H9 (cell line): ENCODE results near the gene DNMT3B. TPM values are rescaled to one million over a fixed set of nuclear protein-coding genes. Genes with fewer than 3 reads are reported as not detected.
A peak's percentile ranks its signal among the peaks of the same experiment; 100 is the strongest.

ENCODE experiments used
- DNase-seq: peaks from one replicate; pipeline ENCODE4 v3.0.0-alpha.2; 2017
- H2AFZ ChIP-seq: one replicate; pipeline ENCODE4 v1.6.1; 2013; ENCODE audit warnings: mild to moderate bottlenecking, low read length, control low read depth, moderate library complexity
- H2AK5ac ChIP-seq: 2 replicates; pipeline ENCODE4 v1.6.1; 2013; ENCODE audit warnings: low read length, control low read depth, mixed read lengths; ENCODE audit not compliant: insufficient read length
- H2BK120ac ChIP-seq: one replicate; pipeline ENCODE4 v1.6.1; 2013; ENCODE audit warnings: low read depth, mild to moderate bottlenecking, low read length, control low read depth, inconsistent platforms; ENCODE audit not compliant: poor library complexity, severe bottlenecking
- H2BK12ac ChIP-seq: 2 replicates; pipeline ENCODE4 v1.6.1; 2013; ENCODE audit warnings: low read length, control low read depth, mixed read lengths, low read depth; ENCODE audit not compliant: insufficient read length
- H2BK15ac ChIP-seq: 2 replicates; pipeline ENCODE4 v1.6.1; 2013; ENCODE audit warnings: low read depth, low read length, control low read depth
- H2BK20ac ChIP-seq: one replicate; pipeline ENCODE4 v1.6.1; 2013; ENCODE audit warnings: low read depth, mild to moderate bottlenecking, low read length, control low read depth, inconsistent platforms; ENCODE audit not compliant: poor library complexity, severe bottlenecking
- H2BK5ac ChIP-seq: 2 replicates; pipeline ENCODE4 v1.6.1; 2013; ENCODE audit warnings: low read length, control low read depth, mixed read lengths; ENCODE audit not compliant: insufficient read length
- H3K14ac ChIP-seq: 2 replicates; pipeline ENCODE4 v1.6.1; 2013; ENCODE audit warnings: low read length, control low read depth; ENCODE audit not compliant: insufficient read depth
- H3K18ac ChIP-seq: 2 replicates; pipeline ENCODE4 v1.6.1; 2013; ENCODE audit warnings: low read depth, mild to moderate bottlenecking, mixed read lengths, low read length, control low read depth; ENCODE audit not compliant: insufficient read length
- H3K23ac ChIP-seq: 2 replicates; pipeline ENCODE4 v1.6.1; 2013; ENCODE audit warnings: low read length, control low read depth, mixed read lengths, low read depth; ENCODE audit not compliant: insufficient read length
- H3K23me2 ChIP-seq: 2 replicates; pipeline ENCODE4 v1.6.1; 2013; ENCODE audit warnings: low read depth, mild to moderate bottlenecking, mixed read lengths, low read length, control low read depth; ENCODE audit not compliant: insufficient read length, poor library complexity, severe bottlenecking
- H3K27ac ChIP-seq: 2 replicates; pipeline ENCODE4 v1.5.1; 2013; ENCODE audit warnings: low read length, control low read depth, mixed read lengths, low read depth; ENCODE audit not compliant: insufficient read length
- H3K27me3 ChIP-seq: 2 replicates; pipeline ENCODE4 v1.6.1; 2013; ENCODE audit warnings: low read length, control low read depth, inconsistent platforms; ENCODE audit not compliant: insufficient read depth
- H3K4ac ChIP-seq: 2 replicates; pipeline ENCODE4 v1.6.1; 2013; ENCODE audit warnings: low read depth, mild to moderate bottlenecking, control low read depth, inconsistent platforms, low read length, moderate library complexity
- H3K4me1 ChIP-seq: 2 replicates; pipeline ENCODE4 v1.6.1; 2013; ENCODE audit warnings: low read length, control low read depth, inconsistent platforms; ENCODE audit not compliant: insufficient read depth
- H3K4me2 ChIP-seq: 2 replicates; pipeline ENCODE4 v1.6.1; 2013; ENCODE audit warnings: low read length, control low read depth, mixed read lengths; ENCODE audit not compliant: insufficient read length, insufficient read depth
- H3K56ac ChIP-seq: 2 replicates; pipeline ENCODE4 v1.6.1; 2013; ENCODE audit warnings: low read depth, mild to moderate bottlenecking, mixed read lengths, low read length, control low read depth; ENCODE audit not compliant: insufficient read length
- H3K79me1 ChIP-seq: 2 replicates; pipeline ENCODE4 v1.6.1; 2013; ENCODE audit warnings: low read depth, mild to moderate bottlenecking, moderate library complexity, low read length, control low read depth, inconsistent platforms; ENCODE audit not compliant: insufficient read depth, poor library complexity, severe bottlenecking
- H3K79me2 ChIP-seq: 2 replicates; pipeline ENCODE4 v1.6.1; 2013; ENCODE audit warnings: low read length, control low read depth, inconsistent platforms; ENCODE audit not compliant: insufficient read depth
- H3K9ac ChIP-seq: 2 replicates; pipeline ENCODE4 v1.6.1; 2013; ENCODE audit warnings: low read length, control low read depth, mixed read lengths; ENCODE audit not compliant: insufficient read length; ENCODE audit errors: extremely low read depth
- H3K9me3 ChIP-seq: one replicate; pipeline ENCODE4 v1.6.1; 2013; ENCODE audit warnings: low read depth, low read length, inconsistent platforms; ENCODE audit not compliant: control insufficient read depth
- H3T11ph ChIP-seq: one replicate; pipeline ENCODE4 v1.6.1; 2013; ENCODE audit warnings: mild to moderate bottlenecking, low read length, control low read depth, inconsistent platforms
- H4K20me1 ChIP-seq: one replicate; pipeline ENCODE4 v1.6.1; 2013; ENCODE audit not compliant: control insufficient read depth, insufficient read length, insufficient read depth
- H4K5ac ChIP-seq: 2 replicates; pipeline ENCODE4 v1.6.1; 2013; ENCODE audit warnings: low read depth, mild to moderate bottlenecking, mixed read lengths, low read length, control low read depth; ENCODE audit not compliant: insufficient read length
- H4K8ac ChIP-seq: replicated peaks from 2 replicates; pipeline ENCODE4 v1.6.1; 2013; ENCODE audit warnings: low read length, control low read depth, mixed read lengths, low read depth; ENCODE audit not compliant: insufficient read length
- H4K91ac ChIP-seq: 2 replicates; pipeline ENCODE4 v1.6.1; 2013; ENCODE audit warnings: low read depth, mild to moderate bottlenecking, moderate library complexity, mixed read lengths, low read length, control low read depth; ENCODE audit not compliant: insufficient read length
- H3K27ac Mint-ChIP-seq, 3 experiments: 2 replicates in 2 of 3; 3 replicates in 1 of 3; pipeline ENCODE4 v1.8.0; 2020 to 2021; ENCODE audit warnings: mixed read lengths in 3 of 3, mild to moderate bottlenecking in 1 of 3, moderate library complexity in 1 of 3
- H3K27me3 Mint-ChIP-seq: 2 replicates; pipeline ENCODE4 v1.8.0; 2021; ENCODE audit warnings: low read depth, mild to moderate bottlenecking, moderate library complexity, mixed read lengths
- H3K36me3 Mint-ChIP-seq, 3 experiments: 2 replicates in 2 of 3; 3 replicates in 1 of 3; pipeline ENCODE4 v1.8.0; 2020 to 2021; ENCODE audit warnings: low read depth in 3 of 3, mixed read lengths in 3 of 3; ENCODE audit not compliant: insufficient read depth in 1 of 3
- H3K4me1 Mint-ChIP-seq, 2 experiments: 2 replicates each; pipeline ENCODE4 v1.8.0; 2020; ENCODE audit warnings: mixed read lengths in 2 of 2
- H3K4me3 Mint-ChIP-seq, 2 experiments: 2 replicates in 1 of 2; 3 replicates in 1 of 2; pipeline ENCODE4 v1.8.0; 2020 to 2021; ENCODE audit warnings: mild to moderate bottlenecking in 2 of 2, mixed read lengths in 2 of 2, moderate library complexity in 1 of 2
- H3K9me3 Mint-ChIP-seq, 2 experiments: 2 replicates in 1 of 2; 3 replicates in 1 of 2; pipeline ENCODE4 v1.8.0; 2020; ENCODE audit warnings: mild to moderate bottlenecking in 2 of 2, mixed read lengths in 2 of 2, moderate library complexity in 1 of 2
- WGBS: extraction: QIAGEN DNeasy Blood & Tissue Kit; methylation state at CpG from one replicate; pipeline ENCODE4 v1.1.7; 2013; ENCODE audit warnings: missing lambda C conversion rate, low lambda C conversion rate, mixed read lengths; ENCODE audit not compliant: insufficient read length; ENCODE audit errors: extremely low coverage; 5-methylcytosine and 5-hydroxymethylcytosine counted together
- total RNA-seq: library from RNA; stranded (reverse); gene quantifications from 2 replicates; pipeline ENCODE4 v1.2.1, GENCODE V29; 2021
- TF ChIP-seq, protein P1 (sequence below): fragments of 200-600 bp; sonication (generic); conservative IDR thresholded peaks from 3 replicates; pipeline ENCODE4 v1.8.0; 2021; ENCODE audit warnings: antibody characterized with exemption, mild to moderate bottlenecking

The DNMT3B gene
- total RNA-seq, 1 experiment from 2014 or later: 980 TPM

DNA sequence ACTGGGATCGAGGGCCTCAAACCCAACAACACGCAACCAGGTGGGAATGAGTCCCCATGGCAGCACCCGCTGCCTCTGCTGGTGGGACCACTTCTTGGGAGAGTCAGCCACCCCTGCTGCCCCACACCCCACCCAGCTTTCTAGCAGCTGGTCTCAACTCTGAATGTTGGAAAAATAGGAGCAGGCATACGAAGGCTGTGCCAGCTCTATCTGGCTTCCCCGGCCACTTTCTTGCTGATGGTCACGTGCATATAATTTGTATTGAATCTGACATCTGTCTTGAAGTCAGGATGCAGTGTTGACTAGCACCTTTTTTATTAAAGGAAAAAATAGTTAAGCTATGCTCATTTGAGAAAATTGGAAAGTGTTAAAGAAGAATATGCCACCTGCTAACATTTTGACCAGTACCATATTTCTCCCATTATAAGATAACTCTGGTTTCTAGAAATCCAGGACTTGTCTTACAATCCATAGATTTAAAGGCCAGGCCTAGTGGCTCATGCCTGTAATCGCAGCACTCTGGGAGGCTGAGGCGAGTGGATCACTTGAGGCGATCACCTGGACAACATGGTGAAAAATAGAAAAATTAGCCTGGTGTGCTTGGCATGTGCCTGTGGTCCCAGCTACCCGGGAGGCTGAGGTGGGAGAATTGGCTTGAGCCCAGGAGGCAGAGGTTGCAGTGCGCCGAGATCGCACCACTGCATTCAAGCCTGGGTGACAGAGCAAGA is 30.7 kb downstream of the DNMT3B start:
- H3K14ac ChIP-seq: no peak overlapping the region
- no peak overlapping the region for H4K91ac ChIP-seq
- TF ChIP-seq, protein P1, sequence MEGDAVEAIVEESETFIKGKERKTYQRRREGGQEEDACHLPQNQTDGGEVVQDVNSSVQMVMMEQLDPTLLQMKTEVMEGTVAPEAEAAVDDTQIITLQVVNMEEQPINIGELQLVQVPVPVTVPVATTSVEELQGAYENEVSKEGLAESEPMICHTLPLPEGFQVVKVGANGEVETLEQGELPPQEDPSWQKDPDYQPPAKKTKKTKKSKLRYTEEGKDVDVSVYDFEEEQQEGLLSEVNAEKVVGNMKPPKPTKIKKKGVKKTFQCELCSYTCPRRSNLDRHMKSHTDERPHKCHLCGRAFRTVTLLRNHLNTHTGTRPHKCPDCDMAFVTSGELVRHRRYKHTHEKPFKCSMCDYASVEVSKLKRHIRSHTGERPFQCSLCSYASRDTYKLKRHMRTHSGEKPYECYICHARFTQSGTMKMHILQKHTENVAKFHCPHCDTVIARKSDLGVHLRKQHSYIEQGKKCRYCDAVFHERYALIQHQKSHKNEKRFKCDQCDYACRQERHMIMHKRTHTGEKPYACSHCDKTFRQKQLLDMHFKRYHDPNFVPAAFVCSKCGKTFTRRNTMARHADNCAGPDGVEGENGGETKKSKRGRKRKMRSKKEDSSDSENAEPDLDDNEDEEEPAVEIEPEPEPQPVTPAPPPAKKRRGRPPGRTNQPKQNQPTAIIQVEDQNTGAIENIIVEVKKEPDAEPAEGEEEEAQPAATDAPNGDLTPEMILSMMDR: peak; percentile 27; the same call in 2 of the 3 replicates
- H3K4me2 ChIP-seq: no peak overlapping the region
- no peak overlapping the region for H3K4me3 Mint-ChIP-seq
- H3K27ac ChIP-seq: no peak overlapping the region
- H3K9me3 Mint-ChIP-seq: no peaks in the 10 kb centered on the region
- H3K36me3 Mint-ChIP-seq: peaks cover 79 to 99% (median 96%) of the 10 kb centered on the region in 3 experiments
- H3K18ac ChIP-seq: no peak overlapping the region
- no peak overlapping the region for H2AK5ac ChIP-seq
- H3K27me3 ChIP-seq: no peaks in the 10 kb centered on the region
- WGBS: no CpG with 5 or more reads among the region's 13 CpGs
- no peak overlapping the region for H3K56ac ChIP-seq
- H2BK12ac ChIP-seq: no peak overlapping the region
- H3K4me1 Mint-ChIP-seq: peaks cover 16 to 36% of the 10 kb centered on the region in 2 experiments
- H3K27ac Mint-ChIP-seq: peak overlapping the region; percentile 55 to 95 (median 92); a peak in 6 of 7 replicates
- H2BK20ac ChIP-seq: no peak overlapping the region
- H2BK15ac ChIP-seq: no peak overlapping the region
- H3K9me3 ChIP-seq: no peaks in the 10 kb centered on the region
- H2BK120ac ChIP-seq: no peak overlapping the region
- no peaks in the 10 kb centered on the region for H3K4me1 ChIP-seq
- peaks cover 2% of the 10 kb centered on the region; the same call in 1 of the 2 replicates for H3K27me3 Mint-ChIP-seq
- DNase-seq: no peak
- no peak overlapping the region for H2AFZ ChIP-seq
- no peaks in the 10 kb centered on the region for H3K79me2 ChIP-seq
- no peaks in the 10 kb centered on the region for H4K20me1 ChIP-seq
- H3K9ac ChIP-seq: no peak overlapping the region
- no peak overlapping the region for H3K23ac ChIP-seq
- no peak overlapping the region for H3K4ac ChIP-seq
- peaks cover 5% of the 10 kb centered on the region for H3K79me1 ChIP-seq
- no peak overlapping the region for H3T11ph ChIP-seq
- no peaks in the 10 kb centered on the region for H3K23me2 ChIP-seq
- H4K5ac ChIP-seq: no peak overlapping the region
- H2BK5ac ChIP-seq: no peak overlapping the region
- no peak overlapping the region for H4K8ac ChIP-seq
